Stimulated activated CD8-positive, alpha-beta memory T cell treated with anti-CD3 and anti-CD28 coated beads, Interleukin-15, amount 100 ng/mL, for 48 hours (primary cell): ENCODE data around the gene RBM38.
"Not testable (repeated sequence)": the region's sequence is repeated elsewhere in the genome, so short reads cannot be mapped to it uniquely, and the experiment has no call there.

Source experiments
- DNase-seq, 2 donors: peaks; one replicate each; pipeline ENCODE4 v3.0.0-alpha.2; 2020; ENCODE audit warnings: low read depth in 2 of 2

The RBM38 gene

DNA sequence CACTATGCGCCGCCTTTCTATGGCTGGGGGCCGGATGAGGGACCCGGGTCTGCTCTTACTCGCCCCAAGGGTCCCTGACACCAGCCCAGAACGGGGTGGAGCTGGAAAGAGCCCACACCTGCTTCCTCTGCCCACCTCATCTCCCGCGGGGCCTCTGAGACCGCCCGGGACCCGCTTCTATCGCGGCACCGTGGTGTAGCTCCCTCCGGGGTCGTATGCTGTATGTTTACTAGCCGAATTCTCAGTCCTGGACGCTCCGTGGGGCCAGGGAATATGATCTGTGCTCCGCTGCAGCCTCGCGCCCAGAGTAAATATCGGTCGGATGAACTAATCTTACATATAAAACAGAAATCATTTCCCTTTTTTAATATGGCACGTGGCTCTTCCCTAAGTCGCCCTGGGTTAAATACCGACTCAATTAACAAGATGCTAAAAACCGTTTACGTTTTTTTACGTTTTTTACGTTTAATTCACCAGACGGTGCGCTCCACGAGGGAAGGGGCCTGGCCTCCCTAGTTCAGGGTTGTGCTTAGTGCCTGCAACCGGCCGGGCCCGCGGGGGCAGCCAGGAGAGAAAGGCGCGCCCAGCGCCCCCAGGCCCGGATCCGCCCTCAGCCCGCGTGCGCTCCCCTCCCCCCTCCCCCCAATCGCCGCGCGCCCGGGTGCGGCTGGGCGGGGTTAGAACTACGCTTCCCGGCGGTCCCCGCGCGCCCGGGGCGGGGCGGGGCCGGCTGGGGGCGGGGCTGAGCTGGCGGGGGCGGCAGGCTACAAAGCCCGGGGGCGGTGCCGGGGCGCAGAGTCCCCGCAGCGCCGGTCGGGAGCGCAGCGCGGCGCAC lies at the start of gene RBM38:
Gene RBM38 (plus strand): TSS at position 793 of the 835 bp plus-strand sequence. CDS start 186 bp downstream, outside the sequence.
- peak; percentile 72 to 74 for DNase-seq

DNA sequence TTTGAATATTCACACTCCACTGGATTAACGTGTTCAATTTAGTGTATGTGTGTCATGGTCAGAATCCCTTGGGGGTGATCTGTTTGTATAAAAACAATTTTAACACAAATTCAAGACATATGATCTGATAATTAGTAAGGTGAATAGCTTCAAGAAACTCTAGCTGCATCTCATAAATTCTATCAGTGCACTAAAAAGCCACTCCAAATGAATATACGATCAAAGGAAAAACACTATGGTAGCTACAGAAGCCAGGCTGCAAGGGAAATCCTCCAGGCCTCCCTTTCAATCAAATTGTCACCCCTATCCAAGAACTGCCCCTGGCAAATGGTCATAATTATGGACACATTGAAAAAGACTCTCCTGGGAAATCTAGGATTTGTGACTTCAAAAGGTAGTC lies 49.5 kb upstream of the RBM38 start:
- DNase-seq = no peak

DNA sequence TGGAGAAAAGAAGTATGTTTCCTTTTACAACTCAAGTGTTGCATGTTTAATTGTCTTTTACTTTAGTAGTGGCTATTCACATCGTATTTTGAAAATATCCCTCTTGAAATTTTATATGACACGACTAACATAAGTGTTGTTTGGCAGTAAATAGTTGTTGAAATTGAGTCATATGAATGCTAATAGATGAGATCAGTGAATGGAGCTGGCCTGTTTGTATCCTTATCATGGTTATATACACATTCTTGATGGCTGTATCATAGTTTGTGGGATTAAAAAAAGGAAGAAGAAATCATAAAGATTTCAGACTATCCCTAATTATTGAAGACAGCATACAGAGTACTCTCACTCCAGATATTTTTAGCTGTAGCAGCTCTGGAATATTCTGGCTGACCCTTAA lies 48.4 kb upstream of the RBM38 start:
- DNase-seq = no peak

DNA sequence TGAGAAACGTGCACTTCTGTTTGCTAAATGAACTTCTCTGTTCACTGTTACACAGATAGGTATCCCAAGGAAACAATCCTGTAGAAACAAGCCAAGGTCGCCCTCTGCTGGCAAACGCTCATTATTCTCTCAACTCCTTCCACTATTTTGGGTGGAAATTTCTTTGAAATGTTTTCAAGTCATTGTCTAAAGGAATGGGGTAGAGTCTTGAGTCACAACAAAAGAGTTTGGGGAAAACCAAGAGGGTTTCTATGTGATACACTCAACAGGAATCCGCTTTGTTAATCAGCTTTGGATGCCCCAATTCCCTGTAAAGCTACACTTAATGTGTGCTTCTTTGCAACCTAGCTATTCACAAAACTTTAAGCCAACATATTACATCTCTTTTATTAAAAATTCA lies 44.7 kb upstream of the RBM38 start:
- DNase-seq = peak; percentile 19 to 39

DNA sequence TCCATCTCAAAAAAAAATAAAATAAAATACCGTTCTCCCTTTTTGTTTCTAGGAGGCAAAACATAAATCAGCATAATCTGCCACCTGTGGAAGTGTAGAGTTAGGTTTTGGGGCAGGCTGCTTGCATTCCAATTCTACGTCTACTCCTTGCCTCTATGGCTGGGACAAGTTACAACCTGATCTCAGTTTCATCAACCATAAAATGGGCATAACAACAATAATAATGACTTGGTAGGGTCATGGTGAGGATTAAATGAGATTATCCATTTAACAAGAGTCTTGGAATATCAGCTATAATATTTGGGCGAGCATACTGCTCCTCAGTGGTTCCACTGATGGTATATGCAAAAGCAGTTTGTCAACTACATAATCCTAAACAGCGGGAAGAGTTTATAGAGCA lies 43.8 kb upstream of the RBM38 start:
- DNase-seq = no peak

DNA sequence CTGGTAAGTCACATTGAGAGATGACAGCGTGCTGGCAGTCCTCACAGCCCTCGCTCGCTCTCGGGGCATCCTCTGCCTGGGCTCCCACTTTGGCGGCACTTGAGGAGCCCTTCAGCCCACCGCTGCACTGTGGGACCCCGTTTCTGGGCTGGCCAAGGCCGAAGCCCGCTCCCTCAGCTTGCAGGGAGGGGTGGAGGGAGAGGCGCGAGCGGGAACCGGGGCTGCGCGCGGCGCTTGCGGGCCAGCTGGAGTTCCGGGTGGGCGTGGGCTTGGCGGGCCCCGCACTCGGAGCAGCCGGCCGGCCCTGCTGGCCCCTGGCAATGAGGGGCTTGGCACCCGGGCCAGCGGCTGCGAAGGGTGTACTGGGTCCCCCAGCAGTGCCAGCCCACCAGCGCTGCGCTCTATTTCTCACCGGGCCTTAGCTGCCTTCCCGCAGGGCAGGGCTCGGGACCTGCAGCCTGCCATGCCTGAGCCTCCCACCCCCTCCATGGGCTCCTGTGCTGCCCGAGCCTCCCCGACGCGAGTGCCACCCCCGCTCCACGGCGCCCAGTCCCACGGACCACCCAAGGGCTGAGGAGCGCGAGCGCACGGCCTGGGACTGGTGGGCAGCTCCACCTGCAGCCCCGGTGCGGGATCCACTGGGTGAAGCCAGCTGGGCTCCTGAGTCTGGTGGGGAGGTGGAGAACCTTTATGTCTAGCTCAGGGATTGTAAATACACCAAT lies 42.8 kb upstream of the RBM38 start:
- DNase-seq = not testable (repeated sequence)

DNA sequence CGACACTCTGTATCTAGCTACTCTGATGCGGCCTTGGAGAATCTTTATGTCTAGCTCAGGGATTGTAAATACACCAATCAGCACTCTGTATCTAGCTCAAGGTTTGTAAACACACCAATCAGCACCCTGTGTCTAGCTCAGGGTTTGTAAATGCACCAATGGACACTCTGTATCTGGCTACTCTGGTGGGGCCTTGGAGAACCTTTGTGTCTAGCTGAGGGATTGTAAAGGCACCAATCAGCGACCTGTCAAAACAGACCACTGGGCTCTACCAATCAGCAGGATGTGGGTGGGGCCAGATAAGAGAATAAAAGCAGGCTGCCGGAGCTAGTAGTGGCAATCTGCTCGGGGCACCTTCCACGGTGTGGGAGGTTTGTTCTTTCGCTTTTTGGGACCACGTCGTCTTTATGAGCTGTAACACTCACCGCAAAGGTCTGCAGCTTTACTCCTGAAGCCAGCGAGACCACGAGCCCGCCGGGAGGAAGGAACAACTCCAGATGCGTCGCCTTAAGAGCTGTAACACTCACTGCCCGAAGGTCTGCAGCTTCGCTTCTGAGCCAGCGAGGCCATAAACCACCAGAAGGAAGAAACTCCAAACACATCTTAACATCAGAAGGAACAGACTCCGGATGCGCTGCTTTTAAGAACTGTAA lies 42.1 kb upstream of the RBM38 start:
- peak in 1 of 2 donors; percentile 4 for DNase-seq

DNA sequence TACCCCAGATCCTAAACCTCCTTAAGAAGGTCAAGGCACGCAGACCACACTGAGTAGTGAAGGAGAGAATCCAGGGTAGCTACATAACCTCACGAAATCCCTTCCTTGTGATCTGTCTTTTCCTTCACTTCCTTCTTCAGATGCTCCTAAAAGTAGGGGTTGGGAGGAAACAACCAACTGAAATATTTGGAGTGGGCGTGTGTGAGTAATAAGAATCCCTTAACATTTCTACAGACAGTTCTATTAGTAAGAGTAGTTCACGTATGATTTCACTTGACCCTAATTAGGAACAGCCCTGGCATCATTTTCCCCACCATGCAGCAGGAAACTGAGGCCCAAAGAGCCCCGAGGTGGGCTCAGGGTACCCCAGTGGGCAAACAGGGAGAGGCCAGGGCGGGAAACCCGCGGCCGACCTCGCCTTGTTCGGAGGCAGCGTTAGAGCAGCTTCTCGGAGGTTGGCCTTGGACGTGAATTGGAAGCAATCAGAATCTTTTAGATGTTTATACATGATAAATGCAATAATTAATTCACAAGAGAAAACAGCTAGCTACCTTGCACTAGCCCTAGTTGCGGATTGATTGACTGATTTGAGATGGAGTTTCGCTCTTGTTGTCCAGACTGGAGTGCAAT lies 41.0 kb upstream of the RBM38 start:
- DNase-seq = no peak

DNA sequence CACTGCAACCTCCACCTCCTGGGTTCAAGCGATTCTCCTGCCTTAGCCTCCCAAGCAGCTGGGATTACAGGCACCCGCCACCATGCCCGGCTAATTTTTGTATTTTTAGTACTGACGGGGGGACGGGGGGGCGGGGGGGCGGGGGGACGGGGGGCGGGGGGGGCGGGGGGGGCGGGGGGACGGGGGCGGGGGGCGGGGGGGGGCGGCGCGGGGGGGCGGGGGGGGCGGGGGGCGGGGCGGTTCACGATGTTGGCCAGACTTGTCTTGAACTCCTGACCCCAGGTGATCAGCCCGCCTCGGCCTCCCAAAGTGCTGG lies 40.5 kb upstream of the RBM38 start:
- DNase-seq = not testable (repeated sequence)

DNA sequence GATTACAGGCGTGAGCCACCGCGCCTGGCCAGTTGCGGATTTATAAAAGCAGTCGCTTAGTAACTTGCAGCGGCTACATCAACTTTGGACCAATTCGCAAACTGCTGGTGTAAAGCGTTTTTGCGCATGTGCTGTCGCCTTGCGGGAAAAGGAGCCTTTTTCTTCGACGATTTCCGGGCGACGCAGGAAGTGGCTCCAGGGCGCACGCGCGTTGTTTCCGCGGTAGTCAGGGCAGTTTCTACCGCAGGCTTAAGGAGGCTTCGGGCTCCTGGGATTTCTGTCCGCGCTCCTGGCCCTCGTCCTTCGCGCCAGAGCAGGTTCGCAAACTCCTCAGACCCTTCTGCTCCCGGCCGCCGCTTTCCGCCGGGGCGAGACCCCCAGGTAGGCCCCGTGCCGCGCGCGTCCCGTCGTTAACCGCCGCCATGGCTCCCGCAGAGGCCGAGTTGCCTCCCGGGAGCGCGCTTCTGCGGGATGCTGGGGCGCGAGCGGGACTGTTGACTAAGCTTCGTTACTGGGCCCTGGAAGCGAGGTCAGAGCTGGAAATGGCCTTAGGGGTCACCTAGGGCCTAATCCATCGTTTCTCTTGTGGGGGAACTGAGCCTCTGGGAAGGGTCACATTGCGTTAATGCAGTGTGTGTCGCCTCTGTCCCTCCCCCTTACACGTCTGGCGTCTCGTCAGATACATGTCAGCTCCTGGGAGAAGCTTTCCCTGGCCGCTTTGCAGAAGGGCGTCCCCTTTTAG lies 40.0 kb upstream of the RBM38 start, which contains the start of gene RAE1:
Gene RAE1 (plus strand): TSS at position 214 of the 742 bp plus-strand sequence. CDS start 2,784 bp downstream, outside the sequence.
- peak; percentile 82 to 86 for DNase-seq

DNA sequence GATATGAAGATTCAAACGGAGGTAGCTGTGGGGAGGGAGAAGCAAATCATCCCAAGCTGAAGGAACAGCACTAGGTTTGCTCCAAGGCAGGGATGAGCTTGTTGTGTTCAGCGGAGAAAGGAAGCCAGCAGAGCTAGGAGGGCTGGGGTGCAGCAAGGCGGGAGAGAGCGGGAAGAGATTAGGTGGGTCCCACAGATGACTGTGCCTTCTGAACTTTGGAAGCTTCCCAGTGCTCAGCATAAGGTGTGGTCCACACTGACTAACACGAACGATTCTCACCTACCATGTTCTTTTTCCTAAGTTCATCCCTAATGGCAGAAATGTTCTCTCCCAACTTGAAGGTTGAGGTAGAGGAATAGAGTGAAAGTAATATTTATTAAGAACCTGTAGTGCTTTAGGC lies 38.9 kb upstream of the RBM38 start:
- DNase-seq = no peak

DNA sequence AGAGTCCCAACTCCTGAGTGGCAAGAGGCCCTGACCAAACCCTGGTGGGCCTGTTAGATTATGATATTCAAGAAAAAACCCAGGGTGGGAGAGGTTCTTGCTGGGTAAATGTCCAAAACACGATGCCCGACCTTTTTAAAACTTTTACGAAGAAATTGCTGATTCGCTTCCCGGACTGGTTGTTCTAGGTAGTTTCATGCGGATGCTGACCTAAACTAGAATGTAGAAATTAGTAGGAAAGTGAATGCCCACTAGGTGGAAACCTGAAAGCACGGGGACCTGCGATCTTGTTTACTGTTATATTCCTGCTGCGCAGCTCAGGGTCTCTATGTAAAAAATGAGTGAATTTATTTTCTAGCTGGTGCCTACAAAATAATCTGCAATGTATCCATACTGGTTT lies 37.8 kb upstream of the RBM38 start:
- no peak for DNase-seq

DNA sequence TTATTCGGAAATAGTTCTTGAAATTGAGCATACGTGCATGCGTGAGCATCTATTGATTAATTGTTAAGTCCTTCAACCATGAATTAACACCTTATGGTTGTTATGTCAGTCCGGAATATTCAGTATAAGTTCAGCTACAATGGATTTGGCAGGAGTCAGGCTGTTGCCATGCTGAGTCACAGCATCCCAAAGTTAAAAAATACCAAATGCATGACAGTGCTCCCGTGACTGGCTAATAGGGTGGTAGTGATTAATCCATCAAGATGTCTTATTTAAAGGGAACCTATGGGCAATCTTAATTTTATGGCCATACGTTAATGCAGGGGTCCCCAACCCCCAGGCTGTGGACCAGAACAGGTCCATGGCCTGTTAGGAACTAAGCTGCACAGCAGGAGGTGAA lies 29.7 kb upstream of the RBM38 start:
- no peak for DNase-seq

DNA sequence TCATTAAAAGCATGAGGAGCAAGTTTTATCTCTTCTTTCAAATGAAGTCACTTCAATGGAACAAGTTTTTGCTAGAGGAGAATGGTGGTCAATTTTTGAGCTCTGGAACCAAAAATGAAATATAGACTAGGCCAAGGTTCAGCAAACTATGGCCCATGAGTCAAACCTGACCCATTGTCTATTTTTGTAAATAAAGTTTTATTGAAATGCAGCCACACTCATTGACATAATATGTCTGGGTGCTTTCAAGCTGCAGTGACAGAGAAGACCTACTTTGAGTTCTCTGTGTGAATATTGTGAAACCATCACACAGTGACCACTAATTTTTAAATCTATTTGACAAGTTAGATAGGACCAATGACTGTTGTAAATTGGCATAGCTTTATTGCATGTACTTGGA lies 26.7 kb upstream of the RBM38 start:
- DNase-seq = no peak

DNA sequence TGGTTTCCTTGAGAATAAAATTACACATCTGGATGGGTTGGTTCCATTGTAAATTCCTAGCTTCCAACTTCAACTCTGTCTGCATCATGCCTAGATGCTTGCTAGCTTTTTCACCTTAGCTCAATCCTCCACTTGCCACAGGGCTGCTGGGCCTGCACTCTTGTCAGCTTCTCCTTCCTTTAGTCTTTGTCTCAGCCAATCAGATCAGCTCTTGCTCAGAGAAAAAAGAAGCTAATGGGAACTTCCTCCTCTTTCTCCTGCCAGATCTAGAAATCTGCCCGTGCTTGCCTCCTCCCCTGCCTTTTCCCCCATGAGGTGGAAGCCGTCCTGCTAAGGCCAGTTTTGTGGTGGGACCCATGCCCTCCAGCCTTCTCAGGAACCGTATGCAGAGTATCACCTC lies 21.6 kb upstream of the RBM38 start:
- DNase-seq = no peak

DNA sequence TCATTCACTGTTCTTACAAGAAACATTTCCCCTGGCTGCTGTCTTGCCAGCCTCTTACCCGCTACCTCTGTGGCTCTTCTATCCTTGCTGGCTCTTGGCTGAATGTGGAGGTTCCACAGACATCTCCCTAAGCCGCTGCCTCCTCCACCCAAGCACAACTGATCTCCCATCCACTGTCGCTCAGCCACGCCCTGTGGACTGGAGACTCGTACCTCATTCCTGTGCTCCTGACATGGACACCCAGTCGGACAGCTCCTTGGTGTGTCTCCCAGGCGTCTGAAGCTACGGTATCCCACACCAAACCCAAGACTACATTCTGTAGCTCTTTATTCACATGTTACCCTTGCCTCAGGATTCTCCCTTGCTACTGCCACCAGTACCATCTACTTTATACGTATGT lies 20.9 kb upstream of the RBM38 start:
- DNase-seq = no peak

DNA sequence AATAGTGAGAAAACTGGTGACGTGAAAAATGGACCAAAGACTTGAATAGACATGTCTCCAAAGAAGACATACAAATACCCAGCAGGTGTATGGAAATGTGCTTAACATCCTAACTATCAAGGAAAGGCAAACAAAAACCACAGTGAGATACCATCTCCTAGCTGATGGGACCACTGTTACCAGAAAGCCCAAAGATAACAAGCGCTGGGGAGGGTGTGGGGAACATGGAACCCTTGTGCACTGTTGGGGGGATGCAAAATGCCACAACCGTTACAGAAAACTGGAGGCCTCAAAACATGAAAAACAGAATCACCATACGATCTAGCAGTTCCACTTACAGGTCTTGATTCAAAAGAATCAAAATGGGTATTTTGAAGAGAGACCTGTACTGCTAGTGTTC lies 19.8 kb upstream of the RBM38 start:
- DNase-seq = no peak

DNA sequence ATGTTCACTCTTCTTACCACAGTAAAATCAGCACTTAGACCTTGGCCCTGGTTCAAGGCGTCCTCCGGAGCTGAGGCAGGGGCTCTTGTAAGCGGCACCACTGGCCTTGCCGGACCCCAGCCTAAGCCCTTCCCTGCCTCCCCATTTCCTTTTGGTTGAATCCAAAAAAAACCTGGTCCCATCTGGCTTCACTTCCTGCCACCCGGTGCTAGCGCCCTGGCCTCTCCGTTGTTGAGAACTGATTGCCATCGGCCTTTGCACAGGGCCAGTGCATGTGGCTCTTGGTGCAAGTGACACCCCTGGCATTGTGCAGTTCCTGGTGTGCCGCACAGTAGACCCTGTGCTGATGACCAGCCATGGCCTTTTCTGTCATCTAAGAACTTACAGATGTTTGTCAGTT lies 19.0 kb upstream of the RBM38 start:
- no peak for DNase-seq

DNA sequence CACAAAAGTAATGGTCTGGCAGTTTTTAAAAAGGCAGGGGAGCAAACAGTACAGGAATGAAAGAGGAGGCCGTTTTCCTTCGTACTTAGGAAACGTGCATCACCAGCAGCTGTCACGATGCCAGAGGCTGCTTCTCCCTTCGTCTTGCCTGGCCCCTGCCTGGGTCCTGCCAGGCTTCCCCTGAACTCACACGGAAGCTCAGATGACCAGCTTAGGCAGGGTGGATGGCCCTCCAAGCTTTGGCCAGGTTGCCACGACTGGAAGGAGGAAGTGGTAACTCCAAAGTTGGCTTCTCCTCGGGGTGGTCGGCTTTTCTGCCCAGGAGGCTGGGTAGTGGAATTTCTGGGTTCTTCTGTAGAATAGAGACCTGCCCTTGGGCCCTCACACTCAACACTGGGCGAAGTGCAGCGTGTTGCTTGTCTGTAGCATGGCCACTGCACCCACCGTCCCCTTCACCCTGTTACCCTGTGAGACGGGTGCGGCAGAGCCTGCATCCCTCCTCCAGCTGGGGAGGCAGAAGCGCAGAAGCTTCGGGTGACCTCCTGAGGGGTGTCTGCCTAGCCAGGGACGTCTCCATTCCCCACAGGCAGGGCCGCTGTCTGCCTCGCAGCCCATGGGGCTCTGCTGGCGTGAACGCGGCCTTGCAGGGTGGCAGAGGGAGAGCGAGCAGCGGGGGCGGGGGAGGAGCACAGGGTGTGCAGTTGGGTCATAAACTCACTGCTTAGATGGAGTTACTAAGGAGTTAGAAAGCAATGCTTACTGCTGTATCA lies 18.4 kb upstream of the RBM38 start:
- DNase-seq = no peak

DNA sequence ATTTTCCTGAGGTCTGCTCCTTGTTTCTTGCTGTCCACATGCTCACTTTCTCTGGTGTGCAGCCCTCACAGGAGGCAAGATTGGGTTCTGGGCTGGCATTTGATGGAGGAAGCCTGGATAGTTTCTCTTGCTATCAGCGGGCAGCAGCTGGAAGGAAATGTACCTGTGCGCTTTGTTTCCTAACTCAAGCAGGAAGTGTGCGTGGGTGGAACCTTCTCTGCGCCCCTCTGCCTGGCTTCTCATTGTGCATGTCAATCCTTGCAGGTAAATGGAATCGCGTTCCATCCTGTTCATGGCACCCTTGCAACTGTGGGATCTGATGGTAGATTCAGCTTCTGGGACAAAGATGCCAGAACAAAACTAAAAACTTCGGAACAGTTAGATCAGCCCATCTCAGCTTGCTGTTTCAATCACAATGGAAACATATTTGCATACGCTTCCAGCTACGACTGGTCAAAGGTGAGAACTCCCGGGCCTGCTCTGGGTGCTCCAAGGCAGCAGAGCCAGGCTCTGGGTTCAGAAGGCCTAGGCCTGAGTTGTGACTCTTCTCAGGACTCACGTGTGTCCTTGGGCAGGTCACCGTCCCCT lies 16.8 kb upstream of the RBM38 start:
- DNase-seq = no peak
